Endometrial microvascular endothelial cells (primary cell): ENCODE data around the gene PFKFB2. TPM values are rescaled to one million over a fixed set of nuclear protein-coding genes. Genes with fewer than 3 reads are reported as not detected.
"Not testable (repeated sequence)": the region's sequence is repeated elsewhere in the genome, so short reads cannot be mapped to it uniquely, and the experiment has no call there.

Experiments used
- in situ Hi-C: cut with HindIII; loops from 2 replicates; pipeline ENCODE4 v1.10.0; 2017; ENCODE audit warnings: low sequenced_read_pairs, low pct_unique_long_range_greater_than_20kb; ENCODE audit errors: inconsistent ontology term
- total RNA-seq: library from RNA; depleted of rRNA; stranded (reverse); fragments of >200 nt; gene quantifications from one replicate; pipeline ENCODE4 v1.2.3, GENCODE V29; 2015; ENCODE audit errors: inconsistent ontology term

Gene PFKFB2
- total RNA-seq, 1 donor from 2014 or later = 0.09 TPM

DNA sequence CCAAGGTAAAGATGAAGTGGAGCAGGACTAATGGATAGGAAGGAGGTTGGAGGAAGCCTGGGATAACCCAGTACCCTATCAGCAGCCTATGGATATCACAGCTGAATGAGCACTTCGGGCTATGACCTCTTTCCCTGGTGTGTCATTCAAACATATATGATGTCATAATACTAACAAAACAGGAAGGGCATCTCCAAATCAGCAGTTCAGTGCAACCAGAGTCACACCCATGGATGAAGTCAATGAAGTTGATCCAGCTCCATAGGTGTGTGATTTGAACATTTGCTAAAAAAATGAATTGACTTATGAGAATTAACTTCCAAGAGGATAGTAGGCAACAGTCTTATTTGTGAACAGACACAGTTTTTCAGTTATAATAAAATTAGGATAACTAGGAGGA is 18.9 kb upstream of the PFKFB2 start:
- in situ Hi-C loops = no loop called here

- in situ Hi-C loops = no loop called here
Measured at GRCh38 chr1:207034998-207035397, 18.1 kb upstream of the PFKFB2 start.

GRCh38 chr1:207035877-207036551 is 17.1 kb upstream of the PFKFB2 start:
- in situ Hi-C loops = no loop called here

DNA sequence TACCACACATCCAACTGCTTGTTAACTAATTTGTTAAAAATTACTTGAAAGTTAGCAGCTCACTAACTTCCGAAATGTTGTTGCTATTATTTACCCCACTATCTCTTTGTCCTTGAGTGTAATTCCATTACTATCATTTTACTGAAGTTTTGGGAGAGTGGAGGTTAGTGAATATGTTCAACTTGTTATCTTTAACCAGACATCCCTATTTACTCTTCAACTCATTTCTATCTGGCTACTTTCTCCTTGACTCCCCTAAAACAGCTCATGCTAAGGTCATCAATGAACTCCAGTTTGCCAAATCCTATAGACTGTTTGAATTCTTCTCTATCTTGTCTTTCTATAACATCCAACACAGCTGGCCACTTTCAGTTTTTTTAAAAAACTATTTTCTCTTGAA is 16.2 kb upstream of the PFKFB2 start:
- in situ Hi-C loops = no loop called here

DNA sequence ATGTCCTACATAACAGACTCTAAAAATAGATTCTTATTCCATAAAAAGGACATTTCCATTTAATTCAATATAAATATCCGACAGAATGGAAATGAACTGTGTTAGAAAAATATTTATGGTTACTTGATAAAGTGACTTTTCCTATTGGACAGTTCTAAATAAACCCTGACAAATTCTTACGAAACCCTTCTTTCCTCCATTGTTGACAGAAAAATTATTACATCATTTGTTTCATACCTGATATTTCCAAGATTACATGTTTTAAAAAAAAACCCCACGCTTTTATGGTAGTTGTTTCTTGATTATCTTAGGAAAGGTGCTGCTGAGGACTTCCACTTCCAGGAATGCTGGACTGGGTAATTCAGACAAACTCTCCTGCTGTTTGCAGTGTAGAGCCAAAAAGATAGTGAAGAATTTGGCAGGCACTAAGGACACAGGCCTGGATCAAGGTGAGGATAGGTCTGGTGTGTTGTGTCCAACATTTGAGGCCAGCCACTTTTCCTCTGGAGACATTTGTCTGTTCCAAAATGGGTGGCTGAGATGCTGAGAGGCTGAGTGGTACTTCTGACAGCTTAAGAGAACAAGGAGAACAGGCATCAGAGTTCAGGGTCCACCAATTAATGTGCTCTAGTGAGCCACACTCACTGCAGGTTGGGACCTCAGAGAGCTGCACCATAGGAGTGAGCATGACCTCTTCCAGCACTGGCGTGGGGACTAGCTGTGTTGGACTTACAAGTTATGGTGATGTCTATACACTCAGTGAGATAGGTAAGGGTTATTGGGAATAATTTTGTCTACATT is 13.5 kb upstream of the PFKFB2 start:
- in situ Hi-C loops = no loop called here

GRCh38 chr1:207040181-207040533 is 12.9 kb upstream of the PFKFB2 start:
- in situ Hi-C loops = no loop called here

DNA sequence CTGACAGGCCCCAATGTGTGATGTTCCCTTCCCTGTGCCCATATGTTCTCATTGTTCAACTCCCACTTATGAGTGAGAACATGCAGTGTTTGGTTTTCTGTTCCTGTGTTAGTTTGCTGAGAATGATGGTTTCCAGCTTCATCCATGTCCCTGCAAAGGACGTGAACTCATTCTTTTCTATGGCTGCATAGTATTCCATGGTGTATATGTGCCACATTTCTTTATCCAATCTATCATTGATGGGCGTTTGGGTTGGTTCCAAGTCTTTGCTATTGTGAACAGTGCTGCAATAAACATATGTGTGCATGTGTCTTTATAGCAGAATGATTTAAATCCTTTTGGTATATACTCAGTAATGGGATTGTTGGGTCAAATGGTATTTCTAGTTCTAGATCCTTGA is 11.7 kb upstream of the PFKFB2 start:
- in situ Hi-C loops = not testable (repeated sequence)

DNA sequence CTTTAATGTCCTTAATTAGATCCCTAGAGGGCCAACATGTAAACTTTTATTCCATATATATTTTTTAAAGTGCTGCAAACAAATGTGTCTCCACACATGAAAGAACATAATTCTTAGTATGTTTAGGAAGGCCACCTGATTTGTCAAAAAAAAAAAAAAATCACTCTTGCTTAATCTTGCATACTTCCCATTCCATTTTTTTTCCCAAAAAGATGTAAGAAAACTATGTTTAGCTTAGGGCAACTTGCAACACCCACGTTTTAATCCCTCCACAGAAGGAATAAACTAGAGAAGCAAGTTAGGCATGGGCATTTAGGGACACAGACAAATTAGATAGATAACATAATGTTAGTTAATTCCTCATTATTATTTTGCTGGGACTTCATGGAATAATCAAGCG is 7.6 kb upstream of the PFKFB2 start:
- in situ Hi-C loops = no loop called here

GRCh38 chr1:207047505-207047904 is 5.6 kb upstream of the PFKFB2 start:
- in situ Hi-C loops = no loop called here

- in situ Hi-C loops = no loop called here
Measured at GRCh38 chr1:207048041-207048440, 5.0 kb upstream of the PFKFB2 start.

DNA sequence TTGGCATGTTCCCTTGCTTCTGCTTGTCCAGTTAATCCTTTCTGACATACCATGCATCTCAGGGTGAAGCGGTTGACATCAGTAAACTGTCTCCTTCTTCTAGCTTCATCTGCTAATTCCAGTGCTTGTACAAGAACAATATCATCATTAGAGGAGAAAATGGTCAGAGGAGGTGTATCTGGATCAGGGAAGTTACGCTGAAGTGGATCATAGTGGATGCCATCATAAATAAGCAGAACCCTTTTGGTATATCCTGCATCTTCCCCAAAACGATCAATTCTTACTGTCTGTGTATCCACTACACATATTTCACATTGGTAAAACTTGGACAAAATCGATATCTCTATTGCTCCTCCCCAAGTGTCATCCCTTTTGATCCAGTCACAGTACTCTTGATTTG is 4.0 kb upstream of the PFKFB2 start:
- in situ Hi-C loops = no loop called here

DNA sequence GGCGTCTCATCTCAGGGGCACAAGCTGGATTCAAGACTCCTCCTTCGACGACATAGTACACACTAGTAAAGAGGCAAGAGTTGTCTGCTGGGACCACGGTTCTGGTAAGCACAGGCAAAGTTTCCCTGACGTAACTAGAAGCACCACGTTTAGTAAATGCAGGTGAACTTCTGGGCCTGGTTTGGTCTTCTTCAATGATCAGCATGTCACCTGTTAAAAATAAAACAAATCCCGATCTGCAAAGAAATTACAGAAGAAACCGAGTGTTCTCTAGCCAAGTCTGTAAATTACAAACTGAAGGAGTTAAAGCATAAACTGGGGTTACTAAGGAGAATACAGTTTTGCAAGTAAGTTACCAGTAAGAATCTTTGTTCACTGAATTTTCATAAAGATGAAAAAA is 3.6 kb upstream of the PFKFB2 start:
- in situ Hi-C loops = no loop called here

DNA sequence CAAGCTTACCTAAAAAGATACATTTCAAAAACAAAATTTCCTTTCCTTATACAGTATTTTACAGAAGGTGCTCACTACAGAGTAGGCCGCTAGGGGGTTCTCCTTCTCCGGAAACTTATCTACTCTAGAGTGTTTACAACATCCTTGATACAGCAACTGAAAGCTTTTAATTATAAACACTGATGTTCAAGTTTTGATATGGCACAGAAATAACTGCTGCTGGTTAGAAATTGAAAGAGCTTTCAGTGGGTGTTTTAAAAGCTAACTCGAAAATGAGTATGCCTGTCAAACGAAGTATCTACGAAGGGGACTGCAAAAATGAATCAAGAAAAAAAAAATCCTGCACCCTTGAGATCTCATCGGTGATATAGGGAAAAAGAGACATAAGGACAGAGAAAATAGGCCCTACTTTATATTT is 3.1 kb upstream of the PFKFB2 start:
- in situ Hi-C loops = loop anchor here (25.0 kb wide), 1 partner anchor 262 kb away; the partner anchor contains the start of gene CD55

GRCh38 chr1:207050480-207051190 is 2.4 kb upstream of the PFKFB2 start:
- in situ Hi-C loops = loop anchor here (25.0 kb wide), 1 partner anchor 262 kb away; the partner anchor contains the start of gene CD55

DNA sequence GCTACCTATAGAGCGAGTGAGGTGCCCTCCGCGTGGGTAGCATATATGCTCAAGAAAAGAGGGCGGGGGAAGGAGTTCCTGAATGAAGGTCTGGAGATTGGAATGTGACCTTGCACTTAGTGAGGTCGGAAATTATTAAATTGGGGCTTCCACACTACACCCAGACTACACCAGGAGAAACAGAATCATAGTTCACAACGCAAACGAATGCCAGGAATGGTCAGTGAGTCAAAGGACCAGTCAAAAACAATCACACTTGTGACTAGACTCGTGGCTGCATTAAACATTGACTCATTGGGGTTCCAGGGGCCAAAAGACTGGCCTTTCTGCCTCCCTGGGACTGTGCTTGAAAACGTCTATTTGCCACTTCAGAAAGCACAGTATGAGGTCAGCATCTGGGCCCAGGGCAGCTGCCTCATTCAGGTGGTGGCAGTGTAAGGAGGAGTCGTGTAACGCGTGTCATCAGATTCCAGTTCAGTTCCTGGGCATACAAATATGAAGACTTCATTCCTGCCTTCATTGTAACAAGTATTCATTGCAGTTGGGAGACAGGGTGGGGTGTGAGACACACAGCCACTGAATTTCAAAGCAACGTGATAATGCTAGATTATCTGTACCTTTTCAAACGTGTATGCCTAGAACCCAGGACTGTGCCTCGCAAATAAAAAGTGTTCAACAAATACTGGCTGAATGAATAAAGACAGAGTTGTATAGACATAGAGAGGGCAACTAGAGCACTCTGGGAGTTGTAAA is 1.7 kb upstream of the PFKFB2 start, which contains the start of gene YOD1:
TSS of gene YOD1 (minus strand) at position 18 of the 753 bp plus-strand sequence. CDS start 178 bp downstream, outside the sequence.
- in situ Hi-C loops = loop anchor here (25.0 kb wide), 1 partner anchor 261 kb away; the partner anchor contains the start of gene CD55

GRCh38 chr1:207054491-207054890 is 1.4 kb downstream of the PFKFB2 start:
- in situ Hi-C loops = loop anchor here (25.0 kb wide), 1 partner anchor 258 kb away; the partner anchor contains the start of gene CD55

DNA sequence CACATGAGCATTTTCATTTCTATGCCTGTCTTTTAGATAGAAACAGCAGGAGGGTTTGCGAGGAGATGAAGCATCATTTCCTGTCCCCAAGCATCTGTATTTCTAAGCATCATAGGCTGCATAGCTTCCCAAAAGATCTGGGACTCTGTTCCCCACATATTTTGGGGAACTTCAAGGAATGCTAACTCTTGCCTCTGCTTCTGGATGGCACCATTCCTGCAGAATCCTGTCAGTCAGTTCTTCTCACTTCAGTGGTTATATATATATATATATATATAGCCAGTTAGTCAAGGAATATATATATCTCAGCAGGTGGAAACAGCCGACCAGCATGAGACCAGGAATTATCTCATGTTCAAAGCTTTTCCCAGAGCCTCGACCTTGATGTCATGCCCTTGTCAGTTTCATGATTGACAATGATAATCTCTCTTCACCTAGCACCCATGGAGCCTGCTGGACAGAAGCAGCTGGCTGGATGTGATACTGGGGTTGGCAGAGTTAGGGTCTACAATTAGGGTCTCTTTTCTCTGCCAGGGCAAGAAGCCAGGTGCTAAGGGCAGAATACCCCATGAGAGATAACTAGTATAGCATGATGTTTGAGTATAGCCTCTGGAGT is 2.4 kb downstream of the PFKFB2 start:
- in situ Hi-C loops = loop anchor here (25.0 kb wide), 1 partner anchor 257 kb away; the partner anchor contains the start of gene CD55

- in situ Hi-C loops = loop anchor here (25.0 kb wide), 1 partner anchor 256 kb away; the partner anchor contains the start of gene CD55
Measured at GRCh38 chr1:207056673-207057072, 3.6 kb downstream of the PFKFB2 start.
